Right ventricle myocardium superior (tissue), 1 donor: Measurements from ENCODE around the gene DPPA2. TPM values are rescaled to one million over a fixed set of nuclear protein-coding genes. Genes with fewer than 3 reads are reported as not detected.

Source experiments
- total RNA-seq: library from RNA; stranded (reverse); fragmentation: NEBNext Ultra II Directional; extraction: Animal tissue kit (Norgen Biotek cat#: 25700); gene quantifications from one replicate; pipeline ENCODE4 v1.2.1, GENCODE V29; 2021
- donor health status: DM: no; HTN: yes; CAD: no; lungs with severe emphysema.

DPPA2 gene
- total RNA-seq, 1 donor from 2014 or later, result not detected

Other genes starting within 250 kb of the DPPA2 start
- gene MORC1, start 198.4 kb downstream of the DPPA2 start, total RNA-seq, result not detected
- not detected for gene C3orf85, start 179.8 kb downstream of the DPPA2 start, total RNA-seq
- not detected for gene DPPA4, start 21.0 kb upstream of the DPPA2 start, total RNA-seq